Tibial nerve (tissue), 4 donors: ENCODE measurements around the gene UBE2L3.

Experiments used
- EP300 ChIP-seq, 2 donors: sonication (generic); formaldehyde crosslinking; IDR thresholded peaks; one replicate each; pipeline ENCODE4 v1.6.1; 2017; ENCODE audit warnings: antibody characterized with exemption in 2 of 2, mild to moderate bottlenecking in 1 of 2
- POLR2A ChIP-seq, 2 donors: fragments of 450-650 bp; IDR thresholded peaks; one replicate each; pipeline ENCODE4 v1.6.1; 2017; ENCODE audit warnings: antibody characterized with exemption in 2 of 2, mild to moderate bottlenecking in 2 of 2, moderate library complexity in 2 of 2
- TF ChIP-seq, protein P1 (sequence below), 5 experiments: fragments of 200-600 bp in 3 of 5; fragments of 450-650 bp in 2 of 5; sonication (generic) in 3 of 5; IDR thresholded peaks; one replicate each; pipeline ENCODE4 v1.5.1; 2016 to 2019; ENCODE audit warnings: antibody characterized with exemption in 5 of 5, mild to moderate bottlenecking in 3 of 5, moderate library complexity in 2 of 5

DNA sequence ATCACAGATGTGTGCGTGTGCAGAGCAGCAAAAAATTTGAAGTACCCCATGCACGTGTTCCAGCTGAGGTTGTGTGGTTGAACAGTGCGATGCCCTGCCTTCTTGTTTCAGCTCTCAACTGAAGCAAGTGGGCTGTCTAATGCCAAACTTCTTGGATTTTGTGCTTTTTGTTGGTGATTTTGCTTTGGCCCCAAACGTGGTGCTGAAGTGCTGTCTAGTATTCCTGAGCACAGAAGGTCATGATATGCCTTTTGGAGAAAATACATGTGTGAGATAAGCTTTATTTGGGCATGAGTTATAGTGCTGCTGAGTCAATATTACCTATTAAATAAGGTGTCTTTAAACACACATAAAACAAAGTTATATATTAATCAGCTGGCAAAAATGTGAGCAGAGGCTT lies 48.2 kb downstream of the UBE2L3 start:
- TF ChIP-seq, protein P1, sequence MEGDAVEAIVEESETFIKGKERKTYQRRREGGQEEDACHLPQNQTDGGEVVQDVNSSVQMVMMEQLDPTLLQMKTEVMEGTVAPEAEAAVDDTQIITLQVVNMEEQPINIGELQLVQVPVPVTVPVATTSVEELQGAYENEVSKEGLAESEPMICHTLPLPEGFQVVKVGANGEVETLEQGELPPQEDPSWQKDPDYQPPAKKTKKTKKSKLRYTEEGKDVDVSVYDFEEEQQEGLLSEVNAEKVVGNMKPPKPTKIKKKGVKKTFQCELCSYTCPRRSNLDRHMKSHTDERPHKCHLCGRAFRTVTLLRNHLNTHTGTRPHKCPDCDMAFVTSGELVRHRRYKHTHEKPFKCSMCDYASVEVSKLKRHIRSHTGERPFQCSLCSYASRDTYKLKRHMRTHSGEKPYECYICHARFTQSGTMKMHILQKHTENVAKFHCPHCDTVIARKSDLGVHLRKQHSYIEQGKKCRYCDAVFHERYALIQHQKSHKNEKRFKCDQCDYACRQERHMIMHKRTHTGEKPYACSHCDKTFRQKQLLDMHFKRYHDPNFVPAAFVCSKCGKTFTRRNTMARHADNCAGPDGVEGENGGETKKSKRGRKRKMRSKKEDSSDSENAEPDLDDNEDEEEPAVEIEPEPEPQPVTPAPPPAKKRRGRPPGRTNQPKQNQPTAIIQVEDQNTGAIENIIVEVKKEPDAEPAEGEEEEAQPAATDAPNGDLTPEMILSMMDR (IDR thresholded peaks at IDR 0.05): no peak
- TF ChIP-seq POLR2A (IDR thresholded peaks at IDR 0.05) (no peak), EP300 (IDR thresholded peaks at IDR 0.05) (no peak)
